T-helper 1 cell treated with Interleukin-12 subunit alpha and Interleukin-12 subunit beta and Interleukin-4 antibody, amounts not matched to agents 30 μg/mL and 1 μg/mL, for 36 hours (primary cell): ENCODE measurements around the gene CNP.
A peak's percentile ranks its signal among the peaks of the same experiment; 100 is the strongest.
"Not testable (repeated sequence)": the region's sequence is repeated elsewhere in the genome, so short reads cannot be mapped to it uniquely, and the experiment has no call there.

Experiments
- H3K27ac Mint-ChIP-seq: one replicate; pipeline ENCODE4 v1.8.0; 2021; ENCODE audit warnings: mild to moderate bottlenecking, mixed read lengths
- H3K27me3 Mint-ChIP-seq: one replicate; pipeline ENCODE4 v1.8.0; 2021; ENCODE audit warnings: low read depth, mixed read lengths
- H3K36me3 Mint-ChIP-seq: one replicate; pipeline ENCODE4 v1.8.0; 2021; ENCODE audit warnings: low read depth, mixed read lengths
- H3K4me1 Mint-ChIP-seq: one replicate; pipeline ENCODE4 v1.8.0; 2021; ENCODE audit warnings: low read depth, mixed read lengths
- H3K4me3 Mint-ChIP-seq: one replicate; pipeline ENCODE4 v1.8.0; 2021; ENCODE audit warnings: mild to moderate bottlenecking, moderate library complexity, mixed read lengths
- H3K9me3 Mint-ChIP-seq: one replicate; pipeline ENCODE4 v1.8.0; 2021; ENCODE audit warnings: mixed read lengths

The CNP gene

GRCh38 chr17:42018988-42019387, 52.4 kb downstream of the CNP start:
- Mint-ChIP-seq H3K9me3 (peaks cover 4% of the 10 kb centered on the region), H3K4me3 (peak overlapping the region; percentile 43), H3K36me3 (peaks cover 17% of the 10 kb centered on the region), H3K27ac (peak overlapping the region; percentile 33), H3K4me1 (peaks cover 41% of the 10 kb centered on the region), H3K27me3 (no peaks in the 10 kb centered on the region)

- peaks cover 43% of the 10 kb centered on the region for H3K4me1 Mint-ChIP-seq
- H3K27me3 Mint-ChIP-seq = no peaks in the 10 kb centered on the region
- H3K4me3 Mint-ChIP-seq = peak within 1 kb of the TSS; percentile 95
- peaks cover 19% of the 10 kb centered on the region for H3K36me3 Mint-ChIP-seq
- H3K9me3 Mint-ChIP-seq = peaks cover 4% of the 10 kb centered on the region
- H3K27ac Mint-ChIP-seq = peak within 1 kb of the TSS; percentile 86
Measured at GRCh38 chr17:42019509-42020404, 53.2 kb downstream of the CNP start, which contains the start of gene NKIRAS2. NKIRAS2 (plus strand) TSS chr17:42020090; CDS start chr17:42021578, 1,488 bp downstream.

DNA sequence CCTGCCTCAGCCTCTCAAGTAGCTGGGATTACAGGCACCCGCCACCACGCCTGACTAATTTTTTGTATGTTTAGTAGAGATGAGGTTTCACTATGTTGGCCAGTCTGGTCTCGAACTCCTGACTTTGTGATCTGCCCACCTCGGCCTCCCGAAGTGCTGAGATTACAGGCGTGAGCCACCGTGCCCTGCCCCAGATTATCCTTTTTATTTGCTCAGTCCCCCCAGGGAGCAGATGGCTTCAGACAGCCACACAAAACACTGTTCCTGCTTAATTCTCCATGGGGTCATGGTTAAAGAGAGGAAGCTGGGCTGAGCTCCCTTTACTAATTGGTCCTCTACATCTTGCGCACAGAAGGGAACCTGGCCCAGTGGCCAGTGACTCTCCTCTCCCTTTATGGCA, 54.2 kb downstream of the CNP start:
- H3K9me3 Mint-ChIP-seq, H3K27me3 Mint-ChIP-seq: not testable (repeated sequence)
- H3K4me3 Mint-ChIP-seq = peak overlapping the region; percentile 95
- H3K4me1 Mint-ChIP-seq = peaks cover 39% of the 10 kb centered on the region
- peaks cover 21% of the 10 kb centered on the region for H3K36me3 Mint-ChIP-seq
- H3K27ac Mint-ChIP-seq = peak overlapping the region; percentile 32

DNA sequence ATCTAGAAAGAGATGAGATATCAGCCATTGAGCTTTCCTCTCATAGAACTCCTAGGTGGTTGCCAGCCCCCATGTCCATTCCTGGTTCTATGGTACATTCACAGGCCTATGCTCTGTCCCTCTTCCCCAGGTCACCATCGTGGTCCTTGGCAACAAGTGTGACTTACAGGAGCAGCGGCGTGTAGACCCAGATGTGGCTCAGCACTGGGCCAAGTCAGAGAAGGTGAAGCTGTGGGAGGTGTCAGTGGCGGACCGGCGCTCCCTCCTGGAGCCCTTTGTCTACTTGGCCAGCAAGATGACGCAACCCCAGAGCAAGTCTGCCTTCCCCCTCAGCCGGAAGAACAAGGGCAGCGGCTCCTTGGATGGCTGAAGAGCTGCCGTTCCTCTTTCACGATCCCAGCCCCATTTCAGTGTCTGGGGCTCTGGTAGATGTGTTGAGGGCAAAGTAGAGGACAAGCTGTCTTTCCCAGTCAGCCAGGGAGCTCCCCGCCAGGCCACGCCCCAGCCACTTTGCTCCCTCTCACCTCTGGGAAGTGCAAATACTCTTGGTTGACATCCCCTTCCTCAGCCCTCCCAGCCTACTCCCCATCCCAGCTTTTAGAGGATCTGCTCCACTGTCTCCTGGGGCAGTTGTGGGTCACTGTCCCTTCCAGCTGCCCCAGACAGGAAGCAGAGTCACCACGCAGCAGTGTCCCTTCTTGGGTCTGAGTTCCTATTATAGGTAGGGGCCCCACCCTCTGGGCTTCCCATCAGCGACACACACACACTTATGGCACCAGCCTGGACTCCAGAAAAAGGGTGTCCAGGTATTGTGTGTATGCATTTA, 57.1 kb downstream of the CNP start:
- no peak overlapping the region for H3K27ac Mint-ChIP-seq
- peaks cover 4% of the 10 kb centered on the region for H3K9me3 Mint-ChIP-seq
- H3K4me1 Mint-ChIP-seq = peaks cover 30% of the 10 kb centered on the region
- peaks cover 17% of the 10 kb centered on the region for H3K36me3 Mint-ChIP-seq
- H3K27me3 Mint-ChIP-seq = no peaks in the 10 kb centered on the region
- H3K4me3 Mint-ChIP-seq = no peak overlapping the region

DNA sequence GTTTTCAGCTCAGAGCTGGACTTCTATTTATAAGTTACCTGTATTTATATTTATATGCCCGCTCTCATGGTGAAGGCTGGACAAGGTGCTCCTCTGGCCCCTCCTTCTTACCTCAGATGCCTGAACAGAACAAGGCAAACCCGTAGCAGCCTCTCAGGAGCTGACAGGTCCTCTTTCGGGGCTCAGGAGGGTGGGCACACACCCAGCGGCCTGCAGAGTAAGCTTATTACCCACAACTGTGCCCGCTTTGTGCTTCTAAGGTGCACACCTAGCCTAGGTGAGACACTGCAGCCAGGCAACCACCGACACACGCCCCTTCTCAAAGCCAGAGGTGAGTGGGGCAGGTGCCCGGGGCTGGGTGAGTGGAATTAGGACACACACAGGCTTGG, 58.6 kb downstream of the CNP start:
- peaks cover 15% of the 10 kb centered on the region for H3K36me3 Mint-ChIP-seq
- H3K27ac Mint-ChIP-seq = no peak overlapping the region
- H3K27me3 Mint-ChIP-seq = no peaks in the 10 kb centered on the region
- H3K9me3 Mint-ChIP-seq = no peaks in the 10 kb centered on the region
- H3K4me1 Mint-ChIP-seq = peaks cover 24% of the 10 kb centered on the region
- no peak overlapping the region for H3K4me3 Mint-ChIP-seq

- peaks cover 19% of the 10 kb centered on the region for H3K4me1 Mint-ChIP-seq
- H3K36me3 Mint-ChIP-seq = peaks cover 15% of the 10 kb centered on the region
- no peaks in the 10 kb centered on the region for H3K27me3 Mint-ChIP-seq
- no peak overlapping the region for H3K27ac Mint-ChIP-seq
- H3K4me3 Mint-ChIP-seq = no peak overlapping the region
- H3K9me3 Mint-ChIP-seq = no peaks in the 10 kb centered on the region
Measured at GRCh38 chr17:42025936-42026335, 59.3 kb downstream of the CNP start.

GRCh38 chr17:42026857-42027589, 60.4 kb downstream of the CNP start:
- Mint-ChIP-seq H3K4me1 (peaks cover 12% of the 10 kb centered on the region), H3K9me3 (no peaks in the 10 kb centered on the region), H3K4me3 (no peak overlapping the region), H3K27me3 (no peaks in the 10 kb centered on the region), H3K27ac (no peak overlapping the region), H3K36me3 (peaks cover 12% of the 10 kb centered on the region)
